ENCODE data around the gene CCDC9. TPM values are rescaled to one million over a fixed set of nuclear protein-coding genes. Genes with fewer than 3 reads are reported as not detected.

Gene CCDC9
- total and polyA plus RNA-seq, 2 of the 13 experiments (the other 11 are each of a cell fraction or from before 2014, with no cell fraction given) = 2.9 to 6.3 TPM

DNA sequence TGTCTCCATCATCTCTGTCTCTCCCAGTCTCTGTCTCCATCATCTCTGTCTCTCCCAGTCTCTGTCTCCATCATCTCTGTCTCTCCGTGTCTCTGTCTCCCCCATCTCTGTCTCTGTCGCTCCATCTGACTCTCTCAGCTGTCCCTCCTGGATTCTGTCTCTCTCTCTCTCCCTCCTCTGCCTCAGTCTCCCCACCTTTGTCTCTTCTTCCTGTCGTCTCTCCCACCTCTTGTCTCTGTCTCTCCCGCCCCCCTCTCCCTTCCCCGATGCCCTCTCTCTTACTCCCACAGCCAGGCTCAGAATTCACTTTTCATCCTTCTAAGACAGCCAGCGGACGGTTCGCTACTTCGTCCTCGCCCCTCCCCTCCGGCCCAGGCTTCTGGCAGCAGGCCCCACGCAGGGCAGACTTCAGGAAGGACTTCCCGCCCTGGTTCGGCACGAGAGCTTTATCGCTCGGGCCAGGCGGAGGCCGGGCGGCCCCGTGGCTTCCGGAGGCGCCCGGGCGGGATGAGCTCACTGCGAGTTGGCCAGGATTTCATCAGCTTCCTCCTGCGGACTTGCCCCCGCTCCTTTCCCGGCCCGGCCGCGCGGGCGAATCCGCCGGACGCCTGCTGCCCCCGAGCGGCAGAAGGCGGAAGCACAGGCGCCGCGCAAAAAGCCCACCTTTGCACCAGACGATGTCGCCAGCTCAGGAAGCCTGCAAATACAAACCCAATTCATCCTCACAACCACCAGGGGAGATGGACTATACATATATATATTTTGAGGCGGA is 12.4 kb upstream of the CCDC9 start (continued):
- TF ChIP-seq NFRKB (IDR thresholded peaks at IDR 0.05) = no peak
- TF ChIP-seq SIN3B (IDR thresholded peaks at IDR 0.05; ENCODE audit: low read length) = no peak
- no peak for TF ChIP-seq ZNF510 (CRISPR knock-in tag; IDR thresholded peaks at IDR 0.05; ENCODE audit: low read depth)
- TF ChIP-seq, protein P1, sequence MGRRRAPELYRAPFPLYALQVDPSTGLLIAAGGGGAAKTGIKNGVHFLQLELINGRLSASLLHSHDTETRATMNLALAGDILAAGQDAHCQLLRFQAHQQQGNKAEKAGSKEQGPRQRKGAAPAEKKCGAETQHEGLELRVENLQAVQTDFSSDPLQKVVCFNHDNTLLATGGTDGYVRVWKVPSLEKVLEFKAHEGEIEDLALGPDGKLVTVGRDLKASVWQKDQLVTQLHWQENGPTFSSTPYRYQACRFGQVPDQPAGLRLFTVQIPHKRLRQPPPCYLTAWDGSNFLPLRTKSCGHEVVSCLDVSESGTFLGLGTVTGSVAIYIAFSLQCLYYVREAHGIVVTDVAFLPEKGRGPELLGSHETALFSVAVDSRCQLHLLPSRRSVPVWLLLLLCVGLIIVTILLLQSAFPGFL (CRISPR knock-in tag; IDR thresholded peaks at IDR 0.05) = no peak
- TF ChIP-seq MYPOP (CRISPR knock-in tag; IDR thresholded peaks at IDR 0.05) = peak; percentile 97
- peak; percentile 37; the same call in 1 of the 2 replicates for TF ChIP-seq ZNF276 (CRISPR knock-in tag; IDR thresholded peaks at IDR 0.05; ENCODE audit: low read depth)
- TF ChIP-seq ZNF724P (CRISPR knock-in tag; IDR thresholded peaks at IDR 0.05; ENCODE audit: borderline replicate concordance) = peak; percentile 62
- TF ChIP-seq NFYC (CRISPR knock-in tag; IDR thresholded peaks at IDR 0.05) = no peak
- TF ChIP-seq, protein P2, sequence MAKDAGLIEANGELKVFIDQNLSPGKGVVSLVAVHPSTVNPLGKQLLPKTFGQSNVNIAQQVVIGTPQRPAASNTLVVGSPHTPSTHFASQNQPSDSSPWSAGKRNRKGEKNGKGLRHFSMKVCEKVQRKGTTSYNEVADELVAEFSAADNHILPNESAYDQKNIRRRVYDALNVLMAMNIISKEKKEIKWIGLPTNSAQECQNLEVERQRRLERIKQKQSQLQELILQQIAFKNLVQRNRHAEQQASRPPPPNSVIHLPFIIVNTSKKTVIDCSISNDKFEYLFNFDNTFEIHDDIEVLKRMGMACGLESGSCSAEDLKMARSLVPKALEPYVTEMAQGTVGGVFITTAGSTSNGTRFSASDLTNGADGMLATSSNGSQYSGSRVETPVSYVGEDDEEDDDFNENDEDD (CRISPR knock-in tag; IDR thresholded peaks at IDR 0.05; ENCODE audit: borderline replicate concordance) = peak; percentile 79; the same call in 1 of the 2 replicates
- TF ChIP-seq IRF9 (CRISPR knock-in tag; IDR thresholded peaks at IDR 0.05; ENCODE audit: borderline replicate concordance) = peak; percentile 88
- peak; percentile 77 for TF ChIP-seq ZBTB38 (CRISPR knock-in tag; IDR thresholded peaks at IDR 0.05)
- TF ChIP-seq MAZ (IDR thresholded peaks at IDR 0.05; ENCODE audit: borderline replicate concordance, low read depth, low read length) = peak; percentile 99
- peak; percentile 99 for TF ChIP-seq MAZ (CRISPR knock-in tag; IDR thresholded peaks at IDR 0.05; ENCODE audit: low read depth)
- TF ChIP-seq POGZ (CRISPR knock-in tag; IDR thresholded peaks at IDR 0.05) = peak; percentile 91
- no peak for TF ChIP-seq IRX3 (CRISPR knock-in tag; IDR thresholded peaks at IDR 0.05; ENCODE audit: borderline replicate concordance, low read depth)
